ENCODE measurements around the gene MYRFL. TPM values are rescaled to one million over a fixed set of nuclear protein-coding genes. Genes with fewer than 3 reads are reported as not detected.

Gene MYRFL
- polyA plus RNA-seq (not detected in 2 replicates), polyA minus RNA-seq (not detected in 2 replicates)

DNA sequence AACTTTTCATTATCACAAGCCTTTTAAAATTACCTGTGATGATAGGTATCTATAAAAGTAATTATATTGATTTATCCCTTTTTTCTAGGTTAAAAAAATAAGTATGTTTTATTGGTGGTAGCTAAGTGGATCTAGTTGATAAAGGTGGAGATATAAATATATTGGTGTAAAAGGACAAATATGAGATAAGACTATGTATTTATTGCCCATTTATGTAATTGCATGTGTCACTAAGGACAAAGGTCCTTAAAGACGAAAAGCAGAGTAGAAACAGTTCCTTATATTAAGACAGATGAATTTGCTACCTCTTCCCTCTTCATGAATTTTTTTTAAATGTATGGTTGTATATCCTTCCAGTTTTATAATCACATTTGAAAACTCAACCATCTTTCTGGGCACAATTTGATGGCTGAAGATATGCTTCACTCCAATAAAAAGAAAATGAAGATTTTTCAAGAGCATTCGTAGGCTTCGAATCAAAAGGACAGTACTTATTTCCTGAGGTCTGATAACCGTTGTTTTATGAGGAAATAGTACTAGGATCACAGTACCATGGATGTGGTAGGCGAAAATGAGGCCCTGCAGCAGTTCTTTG, at the start of gene MYRFL:
Gene MYRFL, plus strand, starts transcription at position 262 of the 595 bp plus-strand sequence. Its CDS starts 291 bp downstream, at position 553.
- Histone ChIP-seq H2AFZ (ENCODE audit: low read depth, low read length) (no peak within 1 kb of the TSS), H4K20me1 (ENCODE audit: insufficient read depth) (no peaks in the 10 kb centered on the region), H3K9me3 (ENCODE audit: low read length) (no peaks in the 10 kb centered on the region), H3K36me3 (ENCODE audit: insufficient read depth, low read length) (no peaks in the 10 kb centered on the region), H3K79me2 (replicated peaks; ENCODE audit: insufficient read depth, low read length) (no peaks in the 10 kb centered on the region), H3K4me3 (ENCODE audit: low read length) (no peak within 1 kb of the TSS), H3K9me2 (ENCODE audit: insufficient read depth, low read length) (no peaks in the 10 kb centered on the region), H3K27me3 (ENCODE audit: insufficient read depth, low read depth, low read length) (no peaks in the 10 kb centered on the region), H3K9ac (ENCODE audit: low read length) (no peak within 1 kb of the TSS), H3F3A (ENCODE audit: insufficient read depth, low read length, poor library complexity, severe bottlenecking) (no peaks in the 10 kb centered on the region), H3K27ac (ENCODE audit: low read length) (no peak within 1 kb of the TSS), H3K4me2 (ENCODE audit: low read length) (no peak within 1 kb of the TSS)
- no peak for TF ChIP-seq EP300 (conservative IDR thresholded peaks at IDR 0.05; ENCODE audit: poor library complexity, severe bottlenecking)
- TF ChIP-seq MXI1 (conservative IDR thresholded peaks at IDR 0.05; ENCODE audit: poor library complexity, severe bottlenecking), result no peak
- no peak for TF ChIP-seq RAD21 (conservative IDR thresholded peaks at IDR 0.05)
- TF ChIP-seq, protein P1, sequence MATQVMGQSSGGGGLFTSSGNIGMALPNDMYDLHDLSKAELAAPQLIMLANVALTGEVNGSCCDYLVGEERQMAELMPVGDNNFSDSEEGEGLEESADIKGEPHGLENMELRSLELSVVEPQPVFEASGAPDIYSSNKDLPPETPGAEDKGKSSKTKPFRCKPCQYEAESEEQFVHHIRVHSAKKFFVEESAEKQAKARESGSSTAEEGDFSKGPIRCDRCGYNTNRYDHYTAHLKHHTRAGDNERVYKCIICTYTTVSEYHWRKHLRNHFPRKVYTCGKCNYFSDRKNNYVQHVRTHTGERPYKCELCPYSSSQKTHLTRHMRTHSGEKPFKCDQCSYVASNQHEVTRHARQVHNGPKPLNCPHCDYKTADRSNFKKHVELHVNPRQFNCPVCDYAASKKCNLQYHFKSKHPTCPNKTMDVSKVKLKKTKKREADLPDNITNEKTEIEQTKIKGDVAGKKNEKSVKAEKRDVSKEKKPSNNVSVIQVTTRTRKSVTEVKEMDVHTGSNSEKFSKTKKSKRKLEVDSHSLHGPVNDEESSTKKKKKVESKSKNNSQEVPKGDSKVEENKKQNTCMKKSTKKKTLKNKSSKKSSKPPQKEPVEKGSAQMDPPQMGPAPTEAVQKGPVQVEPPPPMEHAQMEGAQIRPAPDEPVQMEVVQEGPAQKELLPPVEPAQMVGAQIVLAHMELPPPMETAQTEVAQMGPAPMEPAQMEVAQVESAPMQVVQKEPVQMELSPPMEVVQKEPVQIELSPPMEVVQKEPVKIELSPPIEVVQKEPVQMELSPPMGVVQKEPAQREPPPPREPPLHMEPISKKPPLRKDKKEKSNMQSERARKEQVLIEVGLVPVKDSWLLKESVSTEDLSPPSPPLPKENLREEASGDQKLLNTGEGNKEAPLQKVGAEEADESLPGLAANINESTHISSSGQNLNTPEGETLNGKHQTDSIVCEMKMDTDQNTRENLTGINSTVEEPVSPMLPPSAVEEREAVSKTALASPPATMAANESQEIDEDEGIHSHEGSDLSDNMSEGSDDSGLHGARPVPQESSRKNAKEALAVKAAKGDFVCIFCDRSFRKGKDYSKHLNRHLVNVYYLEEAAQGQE (IDR thresholded peaks at IDR 0.05; ENCODE audit: borderline replicate concordance), result no peak

DNA sequence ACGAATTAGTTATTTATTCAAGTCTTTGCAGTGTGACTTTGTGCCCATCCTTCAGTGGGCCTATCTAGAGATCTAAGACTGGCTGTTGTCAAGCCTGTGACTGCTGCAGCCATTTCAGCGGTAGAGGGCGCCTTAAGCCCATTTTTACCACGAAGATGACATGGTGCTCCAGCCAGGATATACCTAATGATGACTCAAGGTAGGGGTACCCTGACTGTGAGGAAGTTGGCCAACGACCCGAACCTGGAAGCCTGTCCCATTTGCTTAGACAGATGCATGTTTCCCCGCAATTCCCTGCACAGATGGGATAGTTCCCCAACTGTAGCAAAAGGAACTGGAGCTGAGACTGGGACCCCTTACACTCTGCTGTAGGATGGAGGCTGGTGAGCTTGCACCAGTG, 45.1 kb upstream of the MYRFL start:
- Histone ChIP-seq H3K36me3 (ENCODE audit: insufficient read depth, low read length) (no peaks in the 10 kb centered on the region), H3K4me2 (ENCODE audit: low read length) (no peak overlapping the region), H3K4me3 (ENCODE audit: low read length) (no peak overlapping the region), H3K9me2 (ENCODE audit: insufficient read depth, low read length) (no peaks in the 10 kb centered on the region), H4K20me1 (ENCODE audit: insufficient read depth) (no peaks in the 10 kb centered on the region), H3F3A (ENCODE audit: insufficient read depth, low read length, poor library complexity, severe bottlenecking) (no peaks in the 10 kb centered on the region), H3K79me2 (replicated peaks; ENCODE audit: insufficient read depth, low read length) (no peaks in the 10 kb centered on the region), H3K9me3 (ENCODE audit: low read length) (no peaks in the 10 kb centered on the region), H3K27ac (ENCODE audit: low read length) (no peak overlapping the region), H2AFZ (ENCODE audit: low read depth, low read length) (no peak overlapping the region), H3K9ac (ENCODE audit: low read length) (no peak overlapping the region), H3K27me3 (ENCODE audit: insufficient read depth, low read depth, low read length) (no peaks in the 10 kb centered on the region)
- TF ChIP-seq RAD21 (conservative IDR thresholded peaks at IDR 0.05) (no peak), EP300 (conservative IDR thresholded peaks at IDR 0.05; ENCODE audit: poor library complexity, severe bottlenecking) (no peak), SMC3 (conservative IDR thresholded peaks at IDR 0.05; ENCODE audit: poor library complexity) (no peak), POLR2AphosphoS5 (IDR thresholded peaks at IDR 0.05) (no peak), TAF1 (IDR thresholded peaks at IDR 0.05; ENCODE audit: low read depth) (no peak), EZH2 (IDR thresholded peaks at IDR 0.05; ENCODE audit: borderline replicate concordance, insufficient read depth, low read length, poor library complexity, severe bottlenecking) (no peak), MXI1 (conservative IDR thresholded peaks at IDR 0.05; ENCODE audit: poor library complexity, severe bottlenecking) (no peak)
- TF ChIP-seq, protein P2, sequence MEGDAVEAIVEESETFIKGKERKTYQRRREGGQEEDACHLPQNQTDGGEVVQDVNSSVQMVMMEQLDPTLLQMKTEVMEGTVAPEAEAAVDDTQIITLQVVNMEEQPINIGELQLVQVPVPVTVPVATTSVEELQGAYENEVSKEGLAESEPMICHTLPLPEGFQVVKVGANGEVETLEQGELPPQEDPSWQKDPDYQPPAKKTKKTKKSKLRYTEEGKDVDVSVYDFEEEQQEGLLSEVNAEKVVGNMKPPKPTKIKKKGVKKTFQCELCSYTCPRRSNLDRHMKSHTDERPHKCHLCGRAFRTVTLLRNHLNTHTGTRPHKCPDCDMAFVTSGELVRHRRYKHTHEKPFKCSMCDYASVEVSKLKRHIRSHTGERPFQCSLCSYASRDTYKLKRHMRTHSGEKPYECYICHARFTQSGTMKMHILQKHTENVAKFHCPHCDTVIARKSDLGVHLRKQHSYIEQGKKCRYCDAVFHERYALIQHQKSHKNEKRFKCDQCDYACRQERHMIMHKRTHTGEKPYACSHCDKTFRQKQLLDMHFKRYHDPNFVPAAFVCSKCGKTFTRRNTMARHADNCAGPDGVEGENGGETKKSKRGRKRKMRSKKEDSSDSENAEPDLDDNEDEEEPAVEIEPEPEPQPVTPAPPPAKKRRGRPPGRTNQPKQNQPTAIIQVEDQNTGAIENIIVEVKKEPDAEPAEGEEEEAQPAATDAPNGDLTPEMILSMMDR (IDR thresholded peaks at IDR 0.05; ENCODE audit: poor library complexity, severe bottlenecking), result no peak
- TF ChIP-seq, protein P1 (IDR thresholded peaks at IDR 0.05; ENCODE audit: borderline replicate concordance), result no peak
